PC-9 (cell line): ENCODE data around the gene GUCY1A2.

Experiments used
- EZH2 ChIP-seq: fragments of 200-600 bp; sonication (generic); IDR thresholded peaks from 2 replicates; pipeline ENCODE4 v1.8.0; 2017; ENCODE audit warnings: antibody characterized with exemption, low read depth
- TF ChIP-seq, protein P1 (sequence below): fragments of 200-600 bp; sonication (generic); conservative IDR thresholded peaks from 2 replicates; pipeline ENCODE4 v1.6.1; 2017; ENCODE audit warnings: mixed run types, antibody characterized with exemption, mild to moderate bottlenecking, moderate library complexity

- TF ChIP-seq, protein P1, sequence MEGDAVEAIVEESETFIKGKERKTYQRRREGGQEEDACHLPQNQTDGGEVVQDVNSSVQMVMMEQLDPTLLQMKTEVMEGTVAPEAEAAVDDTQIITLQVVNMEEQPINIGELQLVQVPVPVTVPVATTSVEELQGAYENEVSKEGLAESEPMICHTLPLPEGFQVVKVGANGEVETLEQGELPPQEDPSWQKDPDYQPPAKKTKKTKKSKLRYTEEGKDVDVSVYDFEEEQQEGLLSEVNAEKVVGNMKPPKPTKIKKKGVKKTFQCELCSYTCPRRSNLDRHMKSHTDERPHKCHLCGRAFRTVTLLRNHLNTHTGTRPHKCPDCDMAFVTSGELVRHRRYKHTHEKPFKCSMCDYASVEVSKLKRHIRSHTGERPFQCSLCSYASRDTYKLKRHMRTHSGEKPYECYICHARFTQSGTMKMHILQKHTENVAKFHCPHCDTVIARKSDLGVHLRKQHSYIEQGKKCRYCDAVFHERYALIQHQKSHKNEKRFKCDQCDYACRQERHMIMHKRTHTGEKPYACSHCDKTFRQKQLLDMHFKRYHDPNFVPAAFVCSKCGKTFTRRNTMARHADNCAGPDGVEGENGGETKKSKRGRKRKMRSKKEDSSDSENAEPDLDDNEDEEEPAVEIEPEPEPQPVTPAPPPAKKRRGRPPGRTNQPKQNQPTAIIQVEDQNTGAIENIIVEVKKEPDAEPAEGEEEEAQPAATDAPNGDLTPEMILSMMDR = no peak
- no peak for TF ChIP-seq EZH2
Observed at GRCh38 chr11:106854429-106854828, 163.8 kb downstream of the GUCY1A2 start.
